Measurements from ENCODE around the gene PSMA6. TPM values are rescaled to one million over a fixed set of nuclear protein-coding genes. Genes with fewer than 3 reads are reported as not detected.

PSMA6 gene
- total and polyA plus RNA-seq, 2 of the 13 experiments (the other 11 are each of a cell fraction or from before 2014, with no cell fraction given), result 525 to 1,109 TPM

DNA sequence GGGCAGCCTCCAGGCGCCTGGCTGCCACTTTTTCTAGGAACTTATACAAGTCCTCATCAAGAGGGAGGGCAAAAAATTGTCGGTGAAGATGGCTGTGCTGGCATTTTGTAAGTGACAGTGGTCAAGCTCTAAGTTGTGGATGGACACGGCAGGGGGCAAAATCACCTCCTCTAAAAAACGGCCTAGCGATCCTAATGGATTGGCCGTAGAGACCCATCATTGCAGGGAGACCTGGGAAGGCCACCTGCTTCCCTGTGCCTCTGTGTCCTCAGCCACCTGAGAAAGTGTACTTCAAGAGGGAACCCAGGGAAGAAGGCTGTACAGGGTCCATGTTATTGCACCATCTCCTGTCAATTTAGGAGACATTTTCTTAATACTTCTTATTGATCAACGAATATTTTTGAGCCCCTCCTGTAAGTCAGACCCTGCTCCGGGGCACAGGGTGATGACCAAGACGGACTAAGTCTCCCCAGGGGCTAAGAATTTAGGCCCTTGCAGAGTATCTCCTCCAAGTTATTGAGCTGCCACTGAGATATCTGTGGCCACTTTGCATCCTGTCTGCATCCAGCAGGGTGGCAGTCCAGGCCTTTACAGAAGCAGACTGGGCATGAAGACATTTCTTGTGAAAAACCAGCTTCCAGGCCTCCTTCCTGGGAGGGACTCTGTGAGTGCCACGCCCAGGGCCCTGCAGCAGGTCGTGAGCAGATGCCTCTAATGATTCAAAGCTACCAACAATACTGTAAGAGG lies 40.5 kb downstream of the PSMA6 start (continued):
- TF ChIP-seq ZNF362 (CRISPR knock-in tag; IDR thresholded peaks at IDR 0.05; ENCODE audit: borderline replicate concordance), result no peak
- TF ChIP-seq RAD21 (CRISPR knock-in tag; IDR thresholded peaks at IDR 0.05), result no peak
- no peak for TF ChIP-seq KLF9 (CRISPR knock-in tag; IDR thresholded peaks at IDR 0.05; ENCODE audit: low read depth)
- no peak for TF ChIP-seq AHDC1 (CRISPR knock-in tag; IDR thresholded peaks at IDR 0.05; ENCODE audit: borderline replicate concordance)
- TF ChIP-seq SMAD1 (CRISPR knock-in tag; IDR thresholded peaks at IDR 0.05; ENCODE audit: borderline replicate concordance, low read depth), result no peak
- peak; percentile 30; the same call in 1 of the 2 replicates for TF ChIP-seq ZBTB43 (CRISPR knock-in tag; conservative IDR thresholded peaks at IDR 0.05)
- 0 out of 2 replicates have a peak, but pooled peaks have one; percentile 2 for TF ChIP-seq KLF11 (CRISPR knock-in tag; IDR thresholded peaks at IDR 0.05)
- TF ChIP-seq RORA (CRISPR knock-in tag; IDR thresholded peaks at IDR 0.05), result no peak
- no peak for TF ChIP-seq GATAD2A (CRISPR knock-in tag; IDR thresholded peaks at IDR 0.05)
- TF ChIP-seq SPEN (CRISPR knock-in tag; IDR thresholded peaks at IDR 0.05; ENCODE audit: low read depth), result peak; percentile 43; the same call in 1 of the 2 replicates
- TF ChIP-seq, protein P1, sequence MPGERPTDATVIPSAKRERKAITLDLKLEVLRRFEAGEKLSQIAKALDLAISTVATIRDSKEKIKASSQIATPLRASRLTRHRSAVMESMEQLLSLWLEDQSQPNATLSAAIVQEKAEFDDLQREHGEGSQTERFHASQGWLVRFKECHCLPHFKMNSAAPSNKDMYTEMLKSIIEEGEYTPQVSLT (CRISPR knock-in tag; IDR thresholded peaks at IDR 0.05; ENCODE audit: borderline replicate concordance, low read depth), result no peak
- TF ChIP-seq ZNF598 (CRISPR knock-in tag; IDR thresholded peaks at IDR 0.05; ENCODE audit: borderline replicate concordance), result no peak
- TF ChIP-seq HOXA5 (CRISPR knock-in tag; IDR thresholded peaks at IDR 0.05), result no peak
- no peak for TF ChIP-seq ZNF501 (CRISPR knock-in tag; IDR thresholded peaks at IDR 0.05)
- no peak for TF ChIP-seq TEAD2 (CRISPR knock-in tag; IDR thresholded peaks at IDR 0.05)
- TF ChIP-seq, protein P2, sequence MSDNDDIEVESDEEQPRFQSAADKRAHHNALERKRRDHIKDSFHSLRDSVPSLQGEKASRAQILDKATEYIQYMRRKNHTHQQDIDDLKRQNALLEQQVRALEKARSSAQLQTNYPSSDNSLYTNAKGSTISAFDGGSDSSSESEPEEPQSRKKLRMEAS (IDR thresholded peaks at IDR 0.05), result no peak
- TF ChIP-seq ZNF264 (CRISPR knock-in tag; IDR thresholded peaks at IDR 0.05), result no peak; the same call in 1 of the 2 replicates
- TF ChIP-seq MAFF (IDR thresholded peaks at IDR 0.05; ENCODE audit: low read depth, low read length), result no peak
- TF ChIP-seq KDM2A (CRISPR knock-in tag; IDR thresholded peaks at IDR 0.05; ENCODE audit: borderline replicate concordance, low read depth), result peak; percentile 11; the same call in 1 of the 2 replicates
- TF ChIP-seq, protein P3, sequence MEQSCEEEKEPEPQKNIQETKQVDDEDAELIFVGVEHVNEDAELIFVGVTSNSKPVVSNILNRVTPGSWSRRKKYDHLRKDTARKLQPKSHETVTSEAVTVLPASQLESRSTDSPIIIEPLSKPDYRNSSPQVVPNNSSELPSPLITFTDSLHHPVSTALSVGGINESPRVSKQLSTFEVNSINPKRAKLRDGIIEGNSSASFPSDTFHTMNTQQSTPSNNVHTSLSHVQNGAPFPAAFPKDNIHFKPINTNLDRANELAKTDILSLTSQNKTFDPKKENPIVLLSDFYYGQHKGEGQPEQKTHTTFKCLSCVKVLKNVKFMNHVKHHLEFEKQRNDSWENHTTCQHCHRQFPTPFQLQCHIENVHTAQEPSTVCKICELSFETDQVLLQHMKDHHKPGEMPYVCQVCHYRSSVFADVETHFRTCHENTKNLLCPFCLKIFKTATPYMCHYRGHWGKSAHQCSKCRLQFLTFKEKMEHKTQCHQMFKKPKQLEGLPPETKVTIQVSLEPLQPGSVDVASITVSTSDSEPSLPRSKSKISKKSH (CRISPR knock-in tag; IDR thresholded peaks at IDR 0.05; ENCODE audit: borderline replicate concordance), result no peak
